Liver (tissue), 9 donors: ENCODE data around the gene ZNF574. TPM values are rescaled to one million over a fixed set of nuclear protein-coding genes. Genes with fewer than 3 reads are reported as not detected.

Experiments used
- DNase-seq: peaks from one replicate; pipeline ENCODE4 v3.0.0-alpha.2; 2017; ENCODE audit warnings: low spot score
- H3K27ac ChIP-seq, 2 donors: one replicate each; pipeline ENCODE4 v1.7.0; 2013; ENCODE audit warnings: inconsistent platforms in 2 of 2, low read length in 2 of 2, control low read depth in 1 of 2, low read depth in 1 of 2, mild to moderate bottlenecking in 1 of 2
- H3K27me3 ChIP-seq, 4 donors: one replicate each; pipeline versions ENCODE4 v1.6.1 to v1.7.0; 2013; ENCODE audit warnings: low read length in 3 of 4, inconsistent platforms in 1 of 4, mild to moderate bottlenecking in 1 of 4, moderate library complexity in 1 of 4; ENCODE audit not compliant: control insufficient read depth in 4 of 4, insufficient read depth in 4 of 4
- H3K36me3 ChIP-seq, 4 donors: one replicate each; pipeline versions ENCODE4 v1.6.1 to v1.7.0; 2013; ENCODE audit warnings: low read length in 3 of 4, mild to moderate bottlenecking in 3 of 4, low read depth in 1 of 4, moderate library complexity in 1 of 4; ENCODE audit not compliant: control insufficient read depth in 4 of 4, insufficient read depth in 3 of 4
- H3K4me1 ChIP-seq, 4 donors: one replicate each; pipeline versions ENCODE4 v1.6.1 to v1.7.0; 2013; ENCODE audit warnings: low read length in 3 of 4, mild to moderate bottlenecking in 3 of 4, moderate library complexity in 1 of 4; ENCODE audit not compliant: control insufficient read depth in 4 of 4, insufficient read depth in 4 of 4
- H3K4me3 ChIP-seq, 3 donors: one replicate each; pipeline versions ENCODE4 v1.6.1 to v1.7.0; 2013; ENCODE audit warnings: low read length in 3 of 3, control low read depth in 1 of 3, low read depth in 1 of 3, mild to moderate bottlenecking in 1 of 3
- H3K9ac ChIP-seq, 2 donors: one replicate each; pipeline ENCODE4 v1.7.0; 2013; ENCODE audit warnings: low read length in 2 of 2, mild to moderate bottlenecking in 2 of 2, moderate library complexity in 2 of 2, control low read depth in 1 of 2, low read depth in 1 of 2
- H3K9me3 ChIP-seq, 4 donors: one replicate each; pipeline versions ENCODE4 v1.6.1 to v1.7.0; 2013; ENCODE audit warnings: low read length in 3 of 4; ENCODE audit not compliant: control insufficient read depth in 4 of 4
- ATF3 ChIP-seq: IDR thresholded peaks from 2 replicates; pipeline ENCODE4 v1.6.1; 2016; ENCODE audit warnings: antibody characterized with exemption
- FOXA2 ChIP-seq: IDR thresholded peaks from 2 replicates; pipeline ENCODE4 v1.6.1; 2016; ENCODE audit warnings: antibody characterized with exemption
- GABPA ChIP-seq, 2 donors: IDR thresholded peaks in 1 of 2; conservative IDR thresholded peaks in 1 of 2; 2 replicates each; pipeline ENCODE4 v1.6.1; 2016; ENCODE audit warnings: antibody characterized with exemption in 2 of 2, mild to moderate bottlenecking in 1 of 2, moderate library complexity in 1 of 2
- HNF4A ChIP-seq, 2 donors: conservative IDR thresholded peaks; 2 replicates each; pipeline ENCODE4 v1.6.1; 2016; ENCODE audit warnings: antibody characterized with exemption in 2 of 2, mild to moderate bottlenecking in 2 of 2
- HNF4G ChIP-seq: IDR thresholded peaks from 2 replicates; pipeline ENCODE4 v1.6.1; 2016; ENCODE audit warnings: antibody characterized with exemption
- JUND ChIP-seq, 2 donors: IDR thresholded peaks; 2 replicates each; pipeline ENCODE4 v1.6.1; 2016; ENCODE audit warnings: antibody characterized with exemption in 2 of 2
- REST ChIP-seq: IDR thresholded peaks from 2 replicates; pipeline ENCODE4 v1.6.1; 2016; ENCODE audit warnings: antibody characterized with exemption, mild to moderate bottlenecking
- RXRA ChIP-seq, 2 donors: IDR thresholded peaks; 2 replicates each; pipeline ENCODE4 v1.6.1; 2017 to 2018; ENCODE audit warnings: antibody characterized with exemption in 2 of 2, mild to moderate bottlenecking in 1 of 2
- TAF1 ChIP-seq: conservative IDR thresholded peaks from 2 replicates; pipeline ENCODE4 v1.6.1; 2016; ENCODE audit warnings: antibody characterized with exemption, mild to moderate bottlenecking
- YY1 ChIP-seq: IDR thresholded peaks from 2 replicates; pipeline ENCODE4 v1.6.1; 2016; ENCODE audit warnings: antibody characterized with exemption, mild to moderate bottlenecking
- ZBTB33 ChIP-seq: IDR thresholded peaks from 2 replicates; pipeline ENCODE4 v1.6.1; 2016; ENCODE audit warnings: antibody characterized with exemption
- WGBS: extraction: QIAGEN DNeasy Blood & Tissue Kit; methylation state at CpG from one replicate; pipeline ENCODE4 v1.1.7; 2013; 5-methylcytosine and 5-hydroxymethylcytosine counted together
- polyA plus RNA-seq, 2 donors: library from polyadenylated mRNA; stranded (reverse) in 1 of 2; unstranded in 1 of 2; fragments of 200-250 nt in 1 of 2; fragments of >200 nt in 1 of 2; fragmentation: Nextera tagmentation in 1 of 2; extraction: Ambion mirVana in 1 of 2; gene quantifications; one replicate each; pipeline versions ENCODE4 v1.2.1 to v1.2.3, GENCODE V29; 2013 to 2015
- total RNA-seq, 2 donors: library from RNA; depleted of rRNA; stranded (reverse); fragments of >200 nt; gene quantifications; one replicate each; pipeline ENCODE4 v1.2.3, GENCODE V29; 2014
- donor health status: healthy.
- donor health status: healthy.
- donor health status: healthy.
- donor health status: healthy.
- donor health status: healthy.

The ZNF574 gene
- total and polyA plus RNA-seq, 4 donors = 3.3 to 7.4 (median 6.5) TPM

GRCh38 chr19:42051166-42052115, 24.5 kb upstream of the ZNF574 start (continued):
- no peak for TF ChIP-seq ZBTB33
- no peak for TF ChIP-seq RXRA (IDR thresholded peaks at IDR 0.05)
- no peak for TF ChIP-seq HNF4A (conservative IDR thresholded peaks at IDR 0.05)

GRCh38 chr19:42052241-42052863, 23.6 kb upstream of the ZNF574 start:
- H3K27ac ChIP-seq = no peak overlapping the region
- H3K9ac ChIP-seq = no peak overlapping the region
- WGBS = 74% methylated on average over 10 of the region's 10 CpGs
- no peaks in the 10 kb centered on the region for H3K36me3 ChIP-seq
- no peaks in the 10 kb centered on the region for H3K27me3 ChIP-seq
- H3K4me1 ChIP-seq = peaks cover 0 to 7% (median 2%) of the 10 kb centered on the region in 4 donors
- H3K9me3 ChIP-seq = no peaks in the 10 kb centered on the region
- no peak for DNase-seq
- TF ChIP-seq ZBTB33 (no peak), TAF1 (no peak), YY1 (no peak), REST (no peak), JUND (IDR thresholded peaks at IDR 0.05) (no peak), HNF4G (no peak), FOXA2 (no peak), ATF3 (no peak), GABPA (IDR thresholded peaks at IDR 0.05 in 1 of 2, conservative IDR thresholded peaks at IDR 0.05 in 1 of 2) (no peak)
- no peak overlapping the region for H3K4me3 ChIP-seq
